K562 (cell line): ENCODE data around the gene IL23R. TPM values are rescaled to one million over a fixed set of nuclear protein-coding genes. Genes with fewer than 3 reads are reported as not detected.

Experiments used
- BRD4 ChIP-seq: fragments of 200-600 bp; sonication (generic); IDR thresholded peaks from 2 replicates; pipeline ENCODE4 v1.6.1; 2017; ENCODE audit warnings: inconsistent platforms
- C11orf30 ChIP-seq: fragments of 450-650 bp; IDR thresholded peaks from 2 replicates; pipeline ENCODE4 v1.6.1; 2016; ENCODE audit warnings: low read depth, mild to moderate bottlenecking
- CBX5 ChIP-seq: IDR thresholded peaks from 2 replicates; pipeline ENCODE4 v1.6.1; 2014; ENCODE audit warnings: low read depth, borderline replicate concordance
- CHD1 ChIP-seq: fragments of 200-600 bp; sonication (generic); IDR thresholded peaks from one replicate; pipeline ENCODE4 v1.6.1; 2012; ENCODE audit warnings: mild to moderate bottlenecking, moderate library complexity, low read length, inconsistent platforms
- ELF4 ChIP-seq: fragments of 450-650 bp; formaldehyde crosslinking; IDR thresholded peaks from 2 replicates; pipeline ENCODE4 v1.4.0; 2022; ENCODE audit warnings: missing genetic modification characterization
- GATAD2A ChIP-seq: fragments of 450-650 bp; IDR thresholded peaks from 2 replicates; pipeline ENCODE4 v1.6.1; 2017
- HEY1 ChIP-seq: fragments of 250-450 bp; sonication (Bioruptor Pico); IDR thresholded peaks from 2 replicates; pipeline ENCODE4 v1.5.0; 2020; ENCODE audit warnings: mild to moderate bottlenecking, moderate library complexity, borderline replicate concordance
- HMBOX1 ChIP-seq: sonication (generic); IDR thresholded peaks from 2 replicates; pipeline ENCODE4 v1.6.1; 2016
- HMGN3 ChIP-seq: IDR thresholded peaks from 2 replicates; pipeline ENCODE4 v1.6.1; 2011; ENCODE audit warnings: borderline replicate concordance, low read depth, mild to moderate bottlenecking, mixed read lengths, low read length; ENCODE audit not compliant: insufficient read length; ENCODE audit errors: extremely low read depth
- MGA ChIP-seq: fragments of 450-650 bp; IDR thresholded peaks from 2 replicates; pipeline ENCODE4 v1.6.1; 2016; ENCODE audit warnings: mild to moderate bottlenecking, moderate library complexity
- NFRKB ChIP-seq: fragments of 450-650 bp; IDR thresholded peaks from 2 replicates; pipeline ENCODE4 v1.6.1; 2016; ENCODE audit warnings: low read depth
- PURB ChIP-seq: sonication (generic); formaldehyde crosslinking; IDR thresholded peaks from 2 replicates; pipeline ENCODE4 v1.9.0; 2021; ENCODE audit warnings: low read depth, mild to moderate bottlenecking, missing genetic modification reagents
- RAD21 ChIP-seq, 2 experiments: fragments of 250-450 bp in 1 of 2; fragments of 450-650 bp in 1 of 2; sonication (Bioruptor Pico) in 1 of 2; formaldehyde crosslinking in 1 of 2; IDR thresholded peaks in 1 of 2; conservative IDR thresholded peaks in 1 of 2; 2 replicates each; pipeline versions ENCODE4 v1.4.0 to v1.8.0; 2020 to 2022; ENCODE audit warnings: mild to moderate bottlenecking in 2 of 2, moderate library complexity in 1 of 2
- SMARCC2 ChIP-seq: fragments of 450-650 bp; IDR thresholded peaks from 2 replicates; pipeline ENCODE4 v1.6.1; 2017; ENCODE audit warnings: antibody characterized with exemption, moderate library complexity, mild to moderate bottlenecking, low read depth
- ZFPM2 ChIP-seq: fragments of 250-450 bp; sonication (Bioruptor Pico); IDR thresholded peaks from 2 replicates; pipeline ENCODE4 v1.5.1; 2022; ENCODE audit warnings: mild to moderate bottlenecking
- ZKSCAN3 ChIP-seq: fragments of 250-450 bp; sonication (Bioruptor Pico); IDR thresholded peaks from 2 replicates; pipeline ENCODE4 v1.4.0; 2020
- ZNF24 ChIP-seq: fragments of 450-650 bp; IDR thresholded peaks from 2 replicates; pipeline ENCODE4 v1.6.1; 2016
- ZNF77 ChIP-seq: fragments of 250-450 bp; sonication (Bioruptor Pico); IDR thresholded peaks from 2 replicates; pipeline ENCODE4 v1.5.0; 2020
- polyA plus RNA-seq, 8 experiments: library from polyadenylated mRNA; depleted of rRNA in 4 of 8; stranded (reverse) in 5 of 8; unstranded in 3 of 8; fragments of >200 nt; fragmentation: Nextera tagmentation in 2 of 8; fragmentation: Illumina TruSeq in 1 of 8; extraction: Ambion mirVana in 2 of 8; extraction: Trizol in 1 of 8; gene quantifications; 2 replicates each; pipeline versions ENCODE4 v1.2.1 to v1.2.3, GENCODE V29; 2011 to 2014; ENCODE audit warnings: inconsistent platforms in 1 of 8, missing spikeins in 1 of 8
- total RNA-seq, 7 experiments: library from RNA; depleted of rRNA in 6 of 7; stranded (reverse); fragments of >200 nt in 6 of 7; fragmentation: Illumina TruSeq in 2 of 7; extraction: Trizol in 2 of 7; gene quantifications; 2 replicates each; pipeline versions ENCODE4 v1.2.1 to v1.2.3, GENCODE V29; 2011 to 2021; ENCODE audit warnings: low replicate concordance in 1 of 7

IL23R gene
- total and polyA plus RNA-seq, 9 of the 15 experiments (the other 6 are each of a cell fraction or from before 2014, with no cell fraction given): 4.4 to 52.7 (median 22.8) TPM

- no peak for TF ChIP-seq MGA
- TF ChIP-seq ZNF77 (CRISPR knock-in tag): no peak
- no peak for TF ChIP-seq ZFPM2
- TF ChIP-seq SMARCC2: peak; percentile 44; the same call in 1 of the 2 replicates
- no peak for TF ChIP-seq HMGN3
- no peak for TF ChIP-seq CBX5
- TF ChIP-seq PURB (CRISPR knock-in tag): no peak
- no peak for TF ChIP-seq HEY1
- no peak for TF ChIP-seq GATAD2A
- TF ChIP-seq ZKSCAN3 (CRISPR knock-in tag): no peak
- TF ChIP-seq RAD21 (CRISPR knock-in tag; conservative IDR thresholded peaks at IDR 0.05 in 1 of 2, IDR thresholded peaks at IDR 0.05 in 1 of 2): no peak
- TF ChIP-seq BRD4: no peak
- TF ChIP-seq CHD1: no peak
- TF ChIP-seq C11orf30: peak; percentile 96
- TF ChIP-seq ZNF24: no peak
- TF ChIP-seq NFRKB: no peak
- TF ChIP-seq HMBOX1: no peak; the same call in 1 of the 2 replicates
- TF ChIP-seq ELF4: no peak
Measured at GRCh38 chr1:67191668-67192520, 25.6 kb downstream of the IL23R start (continued).
